HG02678 (cell line): ENCODE data around the gene RBBP8.

Experiments used
- ATAC-seq: cut with Tn5 transposase; IDR thresholded peaks from one replicate; pipeline ENCODE4 v1.9.1; 2021; ENCODE audit warnings: mild to moderate bottlenecking, moderate library complexity; ENCODE audit not compliant: unreplicated experiment

The RBBP8 gene

GRCh38 chr18:23058746-23059415 is 125.8 kb downstream of the RBBP8 start:
- no peak for ATAC-seq

GRCh38 chr18:23059541-23060465 is 126.7 kb downstream of the RBBP8 start:
- ATAC-seq, result no peak

- no peak for ATAC-seq
These were observed 128.9 kb downstream of the RBBP8 start for GRCh38 chr18:23062011-23062410.

- ATAC-seq, result no peak
These were observed 130.4 kb downstream of the RBBP8 start for GRCh38 chr18:23063502-23063901.

- no peak for ATAC-seq
These were observed 132.2 kb downstream of the RBBP8 start for GRCh38 chr18:23065234-23065806.

GRCh38 chr18:23066060-23066459 is 132.9 kb downstream of the RBBP8 start:
- ATAC-seq, result no peak

GRCh38 chr18:23066504-23067039 is 133.4 kb downstream of the RBBP8 start:
- no peak for ATAC-seq

- no peak for ATAC-seq
These were observed 134.1 kb downstream of the RBBP8 start for GRCh38 chr18:23067236-23067635.

- no peak for ATAC-seq
These were observed 134.9 kb downstream of the RBBP8 start for GRCh38 chr18:23068011-23068410.

- no peak for ATAC-seq
These were observed 135.6 kb downstream of the RBBP8 start for GRCh38 chr18:23068570-23069310.

- no peak for ATAC-seq
These were observed 136.4 kb downstream of the RBBP8 start for GRCh38 chr18:23069481-23069880.

GRCh38 chr18:23069898-23070297 is 136.8 kb downstream of the RBBP8 start:
- ATAC-seq, result no peak

- peak; percentile 100 for ATAC-seq
These were observed 138.2 kb downstream of the RBBP8 start for GRCh38 chr18:23071285-23071684.

GRCh38 chr18:23072079-23072478 is 139.0 kb downstream of the RBBP8 start:
- no peak for ATAC-seq

- no peak for ATAC-seq
These were observed 141.0 kb downstream of the RBBP8 start for GRCh38 chr18:23073996-23074606.
